Ovary (tissue), 3 donors: ENCODE data around the gene OR11G2.
"Not testable (repeated sequence)": the region's sequence is repeated elsewhere in the genome, so short reads cannot be mapped to it uniquely, and the experiment has no call there.

Source experiments
- POLR2A ChIP-seq: fragments of 450-650 bp; IDR thresholded peaks from one replicate; pipeline ENCODE4 v1.6.1; 2017; ENCODE audit warnings: antibody characterized with exemption, mild to moderate bottlenecking, moderate library complexity
- TF ChIP-seq, protein P1 (sequence below), 3 donors: fragments of 450-650 bp in 2 of 3; fragments of 200-600 bp in 1 of 3; IDR thresholded peaks; one replicate each; pipeline versions ENCODE4 v1.5.1 to v1.8.0; 2016 to 2022; ENCODE audit warnings: antibody characterized with exemption in 3 of 3, mild to moderate bottlenecking in 1 of 3
- donor health status: DM: no; HTN: no; CAD: no.

DNA sequence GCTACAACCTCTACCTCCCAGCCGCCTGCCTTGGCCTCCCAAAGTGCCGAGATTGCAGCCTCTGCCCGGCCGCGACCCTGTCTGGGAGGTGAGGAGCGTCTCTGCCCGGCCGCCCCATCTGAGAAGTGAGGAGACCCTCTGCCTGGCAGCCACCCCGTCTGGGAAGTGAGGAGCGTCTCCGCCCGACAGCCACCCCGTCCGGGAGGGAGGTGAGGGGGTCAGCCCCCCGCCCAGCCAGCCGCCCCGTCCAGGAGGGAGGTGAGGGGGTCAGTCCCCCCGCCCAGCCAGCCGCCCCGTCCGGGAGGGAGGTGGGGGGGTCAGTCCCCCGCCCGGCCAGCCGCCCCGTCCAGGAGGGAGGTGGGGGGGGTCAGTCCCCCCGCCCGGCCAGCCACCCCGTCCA, 21.7 kb downstream of the OR11G2 start:
- not testable (repeated sequence) for TF ChIP-seq POLR2A
- TF ChIP-seq, protein P1, sequence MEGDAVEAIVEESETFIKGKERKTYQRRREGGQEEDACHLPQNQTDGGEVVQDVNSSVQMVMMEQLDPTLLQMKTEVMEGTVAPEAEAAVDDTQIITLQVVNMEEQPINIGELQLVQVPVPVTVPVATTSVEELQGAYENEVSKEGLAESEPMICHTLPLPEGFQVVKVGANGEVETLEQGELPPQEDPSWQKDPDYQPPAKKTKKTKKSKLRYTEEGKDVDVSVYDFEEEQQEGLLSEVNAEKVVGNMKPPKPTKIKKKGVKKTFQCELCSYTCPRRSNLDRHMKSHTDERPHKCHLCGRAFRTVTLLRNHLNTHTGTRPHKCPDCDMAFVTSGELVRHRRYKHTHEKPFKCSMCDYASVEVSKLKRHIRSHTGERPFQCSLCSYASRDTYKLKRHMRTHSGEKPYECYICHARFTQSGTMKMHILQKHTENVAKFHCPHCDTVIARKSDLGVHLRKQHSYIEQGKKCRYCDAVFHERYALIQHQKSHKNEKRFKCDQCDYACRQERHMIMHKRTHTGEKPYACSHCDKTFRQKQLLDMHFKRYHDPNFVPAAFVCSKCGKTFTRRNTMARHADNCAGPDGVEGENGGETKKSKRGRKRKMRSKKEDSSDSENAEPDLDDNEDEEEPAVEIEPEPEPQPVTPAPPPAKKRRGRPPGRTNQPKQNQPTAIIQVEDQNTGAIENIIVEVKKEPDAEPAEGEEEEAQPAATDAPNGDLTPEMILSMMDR (IDR thresholded peaks at IDR 0.05): not testable (repeated sequence)
